Erythroblast (primary cell): ENCODE data around the gene LRRFIP2.

ENCODE experiments used
- GATA1 ChIP-seq: IDR thresholded peaks from 2 replicates; pipeline ENCODE4 v1.6.1; 2011; ENCODE audit warnings: low read depth, mild to moderate bottlenecking, control low read depth, low read length, moderate library complexity
- POLR2A ChIP-seq: IDR thresholded peaks from 2 replicates; pipeline ENCODE4 v1.6.1; 2011; ENCODE audit warnings: mild to moderate bottlenecking, low read length

- no peak for TF ChIP-seq POLR2A
- TF ChIP-seq GATA1: no peak
These were observed 576 bp downstream of the LRRFIP2 start for GRCh38 chr3:37173806-37174205.
